HG03378 (cell line): ENCODE results near the gene TIMM13.

Experiments
- ATAC-seq: cut with Tn5 transposase; IDR thresholded peaks from one replicate; pipeline ENCODE4 v1.9.1; 2021; ENCODE audit warnings: mild to moderate bottlenecking, moderate library complexity; ENCODE audit not compliant: unreplicated experiment

Gene TIMM13

DNA sequence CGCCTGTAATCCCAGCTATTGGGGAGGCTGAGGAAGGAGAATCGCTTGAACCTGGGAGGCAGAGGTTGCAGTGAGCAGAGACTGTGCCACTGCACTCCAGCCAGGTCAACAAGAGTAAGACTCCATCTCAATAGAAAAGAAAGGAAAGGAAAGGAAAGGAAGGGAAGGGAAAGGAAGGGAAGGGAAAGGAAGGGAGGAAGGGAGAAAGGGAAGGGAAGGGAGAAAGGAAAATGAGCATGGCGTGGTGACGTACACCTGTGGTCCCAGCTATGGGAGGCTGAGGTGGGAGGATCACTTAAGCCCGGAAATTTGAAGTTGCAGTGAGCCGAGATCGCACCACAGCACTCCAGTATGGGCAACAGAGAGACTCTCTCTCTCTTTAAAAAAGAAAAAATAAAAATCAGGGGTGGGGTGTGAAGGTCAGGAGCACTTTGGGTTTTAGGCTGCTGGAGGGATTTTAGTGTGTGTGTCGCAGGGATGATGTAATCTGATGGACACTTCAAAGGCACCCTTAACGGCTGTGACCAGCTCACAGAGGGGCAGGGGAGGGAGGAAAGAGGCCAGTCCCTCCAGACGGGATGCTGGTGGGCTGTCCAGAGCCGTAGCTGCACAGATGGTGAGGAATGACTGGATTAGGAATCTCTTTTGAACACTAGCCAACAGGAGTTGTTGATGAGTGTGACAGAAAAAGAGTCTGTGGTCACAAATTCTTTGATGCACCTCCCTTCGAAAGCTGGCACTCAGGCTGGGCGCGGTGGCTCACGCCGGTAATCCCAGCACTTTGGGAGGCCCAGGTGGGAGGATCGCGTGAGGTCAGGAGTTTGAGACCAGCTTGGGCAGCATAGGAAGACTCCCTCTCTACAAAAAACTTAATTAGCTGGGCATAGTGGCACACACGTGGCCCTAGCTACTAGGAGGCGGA lies 39.8 kb downstream of the TIMM13 start:
- no peak for ATAC-seq

DNA sequence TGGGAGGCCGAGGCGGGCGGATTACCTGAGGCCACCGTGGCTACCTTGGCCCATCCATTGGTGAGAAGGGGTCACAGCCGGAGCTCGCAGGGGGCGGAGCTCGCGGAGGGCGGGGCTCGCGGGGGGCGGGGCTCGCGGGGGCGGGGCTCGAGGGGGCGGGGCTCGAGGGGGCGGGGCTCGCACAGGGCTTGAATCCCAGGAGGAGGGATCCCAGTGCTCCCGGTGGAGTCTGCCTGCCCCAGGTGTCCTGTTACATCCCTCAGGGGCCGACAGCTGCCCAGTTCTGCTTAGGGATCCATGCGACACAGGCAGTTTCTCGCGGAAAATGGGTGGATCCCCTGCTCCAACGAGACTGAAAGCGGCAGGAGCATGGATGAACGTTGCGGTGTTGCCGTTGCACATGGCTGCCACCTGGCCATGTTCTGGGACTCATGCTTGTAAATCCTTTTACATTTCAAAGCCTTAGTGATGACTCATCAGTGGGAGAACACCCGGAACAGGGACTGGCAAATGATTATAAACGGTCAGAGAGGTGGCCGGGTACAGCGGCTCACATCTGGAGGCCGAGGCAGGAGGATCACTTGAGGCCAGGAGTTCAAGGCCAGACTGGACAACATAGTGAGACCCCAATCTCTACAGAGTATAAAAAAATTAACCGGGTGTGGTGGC lies 42.2 kb downstream of the TIMM13 start:
- ATAC-seq, result no peak

DNA sequence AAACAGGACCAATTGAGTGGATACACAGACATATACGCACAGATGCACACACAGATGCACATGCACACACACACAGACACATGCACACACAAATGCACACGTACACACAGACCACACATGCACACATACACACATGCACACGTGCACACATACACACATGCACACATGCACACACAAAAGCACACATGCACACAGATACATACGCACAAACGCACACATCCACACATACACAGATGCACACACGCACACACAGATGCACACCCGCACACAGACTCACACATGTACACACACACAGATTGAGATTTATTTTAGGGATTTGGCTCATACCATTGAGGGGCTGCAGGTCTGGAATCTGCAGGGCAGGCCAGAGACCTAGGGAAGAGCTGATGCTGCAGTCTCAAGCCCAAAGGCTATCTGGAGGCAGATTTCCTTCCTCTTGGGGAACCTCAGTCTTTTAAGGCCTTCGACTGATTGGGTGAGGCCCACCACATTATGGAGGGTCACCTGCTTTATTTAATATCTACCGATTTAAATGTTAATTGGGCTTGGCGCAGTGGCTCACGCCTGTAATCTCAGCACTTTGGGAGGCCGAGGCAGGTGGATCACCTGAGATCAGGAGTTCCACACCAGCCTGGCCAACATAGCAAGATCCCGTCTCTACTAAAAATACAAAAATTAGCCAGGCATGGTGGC lies 44.7 kb downstream of the TIMM13 start:
- ATAC-seq, result no peak

DNA sequence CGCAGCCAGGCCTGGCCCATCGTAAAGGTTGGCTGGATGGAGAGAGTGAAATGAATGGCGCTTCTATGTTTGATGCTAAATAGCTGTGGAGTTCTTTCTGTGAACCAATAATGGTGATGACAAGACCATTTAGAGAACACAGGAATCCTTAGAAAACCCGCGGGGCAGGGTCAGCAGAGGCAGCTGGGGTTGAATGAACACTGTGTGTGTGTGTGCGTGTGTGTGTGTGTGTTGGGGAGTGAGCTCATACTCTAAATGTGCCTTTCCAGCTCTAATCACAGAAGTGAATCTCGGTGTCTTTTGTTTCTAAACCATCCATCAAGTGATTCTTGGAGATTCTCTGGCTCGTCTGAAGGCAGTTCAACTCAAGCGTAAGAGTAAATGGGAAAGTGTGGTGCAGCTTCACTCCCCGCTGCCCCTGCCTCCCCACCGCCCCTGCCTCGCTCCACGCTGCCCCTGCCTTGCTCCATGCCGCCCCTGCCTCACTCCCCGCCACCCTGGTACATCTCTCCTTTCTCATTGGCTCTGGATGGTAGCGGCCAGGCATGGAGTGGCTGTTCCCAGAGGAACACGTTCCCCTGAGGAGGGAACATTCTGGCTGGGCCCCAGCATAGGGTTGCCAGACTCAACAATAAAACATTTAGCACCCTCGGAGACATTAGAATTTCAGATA lies 46.1 kb downstream of the TIMM13 start:
- ATAC-seq, result no peak

DNA sequence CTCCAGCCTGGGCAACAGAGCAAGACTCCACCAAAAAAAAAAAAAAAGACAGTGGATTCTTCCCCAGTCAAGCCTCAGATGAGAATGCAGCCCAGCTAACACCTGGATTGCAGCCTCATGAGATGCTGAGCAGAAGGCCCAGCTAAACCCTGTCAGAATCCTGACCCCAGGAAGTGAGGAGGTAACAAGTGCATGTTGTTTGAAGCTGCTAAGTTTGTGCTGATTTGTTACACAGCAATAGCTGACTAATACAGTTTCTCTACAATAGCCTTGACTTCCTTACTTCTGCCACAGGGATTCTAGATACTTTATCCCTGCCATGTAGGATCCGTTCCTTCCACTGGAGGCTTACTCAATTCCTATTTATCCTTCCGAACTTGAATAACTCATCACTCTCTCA lies 46.8 kb downstream of the TIMM13 start:
- no peak for ATAC-seq

DNA sequence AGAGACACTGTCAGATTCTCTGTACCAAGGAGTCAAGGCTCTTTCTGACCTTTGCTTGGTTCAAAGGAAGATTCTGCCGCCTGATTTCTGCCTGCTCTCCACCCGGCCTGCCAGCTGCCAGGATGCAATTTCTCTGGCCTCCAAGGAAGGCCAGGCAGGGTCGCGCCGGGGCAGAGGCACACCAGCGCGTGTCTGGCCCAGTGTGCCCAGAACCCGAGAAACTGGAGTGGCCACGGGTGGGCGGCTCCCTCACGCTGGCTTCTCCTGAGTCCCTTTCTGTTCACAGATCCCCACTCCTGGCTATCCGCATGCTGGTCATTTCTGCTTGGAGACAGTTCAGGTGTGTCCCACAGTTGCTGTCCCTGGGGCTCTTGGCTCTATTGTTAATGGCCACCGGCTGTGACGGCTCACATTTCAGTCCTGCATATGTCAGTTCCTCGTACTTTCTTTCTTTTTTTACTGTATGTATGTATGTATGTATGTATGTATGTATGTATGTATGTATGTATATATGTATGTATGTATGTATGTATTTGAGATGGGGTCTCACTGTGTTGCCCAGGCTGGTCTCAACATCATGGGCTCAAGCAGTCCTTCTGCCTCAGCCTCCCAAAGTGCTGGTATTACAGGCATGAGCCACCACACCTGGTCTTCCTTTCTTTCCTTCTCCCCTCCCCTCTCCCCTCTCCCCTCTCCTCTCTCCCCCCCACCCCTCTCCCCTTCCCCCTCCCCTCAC lies 50.4 kb downstream of the TIMM13 start:
- ATAC-seq, result no peak
